HG03442 (cell line): Measurements from ENCODE around the gene CYP4F12.

Experiments used
- ATAC-seq: cut with Tn5 transposase; IDR thresholded peaks from one replicate; pipeline ENCODE4 v1.9.1; 2021; ENCODE audit warnings: mild to moderate bottlenecking, moderate library complexity; ENCODE audit not compliant: unreplicated experiment

The CYP4F12 gene

DNA sequence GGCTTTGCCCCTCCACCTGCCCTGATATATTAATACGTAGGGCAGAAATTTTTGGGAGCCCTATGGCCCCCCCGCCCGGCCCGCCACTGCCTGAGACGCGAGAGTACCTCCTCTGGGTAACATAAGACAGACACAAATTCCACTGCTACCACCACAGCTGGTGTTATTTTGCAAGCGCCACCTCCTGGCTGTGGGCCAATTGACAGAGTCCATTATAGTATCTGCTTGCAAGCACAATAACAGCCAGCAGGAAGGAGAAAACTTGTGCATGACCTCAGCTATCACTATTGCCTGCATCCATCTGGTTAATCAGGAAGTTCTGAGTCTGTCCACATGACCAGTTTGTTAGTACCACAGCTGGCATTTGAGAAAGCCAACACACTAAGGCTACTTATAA lies 29.6 kb downstream of the CYP4F12 start:
- ATAC-seq, result no peak

DNA sequence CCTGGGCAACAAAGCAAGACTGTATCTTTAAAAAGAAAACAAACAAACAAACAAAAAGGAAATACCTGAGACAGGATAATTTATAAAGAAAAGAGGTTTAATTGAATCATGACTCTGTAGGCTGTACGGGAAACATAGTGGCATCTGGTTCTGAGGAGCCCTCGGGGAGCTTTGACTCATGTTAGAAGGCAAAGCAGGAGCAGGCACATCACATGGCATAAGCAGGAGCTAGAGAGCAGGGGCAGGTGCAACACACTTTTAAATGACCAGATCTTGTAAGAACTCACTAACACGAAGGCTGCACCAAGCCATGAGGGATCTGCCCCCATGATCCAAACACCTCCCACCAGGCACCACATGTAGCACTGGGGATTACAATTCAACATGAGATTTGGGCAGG lies 41.8 kb downstream of the CYP4F12 start:
- no peak for ATAC-seq

- no peak for ATAC-seq
Observed at GRCh38 chr19:15715642-15716041, 42.8 kb downstream of the CYP4F12 start.

GRCh38 chr19:15717809-15718208 lies 44.9 kb downstream of the CYP4F12 start:
- no peak for ATAC-seq

- no peak for ATAC-seq
Observed at GRCh38 chr19:15721268-15721667, 48.4 kb downstream of the CYP4F12 start.

DNA sequence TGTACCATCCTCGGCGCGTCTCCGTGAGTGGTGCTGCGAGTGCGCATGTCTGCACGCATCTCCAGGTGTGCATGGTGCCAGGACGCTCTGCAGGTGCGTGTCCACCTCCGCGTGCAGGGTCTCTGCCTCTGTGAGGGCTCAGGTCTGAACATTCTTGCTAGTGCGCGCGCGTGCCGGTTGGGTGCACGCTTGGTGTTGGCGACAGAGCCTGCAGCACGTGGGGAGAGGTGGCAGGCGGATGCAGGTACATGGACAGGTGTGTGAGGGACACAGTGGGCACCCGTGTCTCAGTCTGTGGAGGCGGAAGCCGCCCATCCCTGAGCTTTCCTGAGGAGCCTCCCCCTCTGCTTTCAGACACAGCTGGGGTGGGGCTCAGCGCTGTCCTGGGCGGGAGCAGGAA lies 50.1 kb downstream of the CYP4F12 start:
- no peak for ATAC-seq

DNA sequence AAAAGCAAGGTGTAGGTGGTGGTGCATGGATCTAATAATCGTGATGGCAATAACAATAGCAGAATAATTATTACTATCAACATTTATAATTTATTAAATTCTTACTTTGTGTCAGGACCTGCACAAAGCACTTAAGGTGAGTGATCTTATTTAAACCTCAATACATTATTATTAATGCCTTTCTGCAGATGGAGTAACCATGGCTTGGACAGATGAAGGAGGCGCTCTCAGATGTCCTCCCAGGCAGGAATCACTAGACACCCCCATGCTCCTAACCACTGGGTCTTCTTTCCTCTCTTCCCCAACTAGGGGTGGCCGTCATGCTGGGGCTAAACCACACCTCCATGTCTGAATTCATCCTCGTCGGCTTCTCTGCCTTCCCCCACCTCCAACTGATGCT lies 54.8 kb downstream of the CYP4F12 start, which contains the start of gene OR10H2:
Gene OR10H2 (plus strand): TSS at position 301 of the 400 bp plus-strand sequence. CDS start 20 bp downstream, at position 321.
- no peak for ATAC-seq

- no peak for ATAC-seq
Observed at GRCh38 chr19:15730538-15730937, 57.7 kb downstream of the CYP4F12 start.

DNA sequence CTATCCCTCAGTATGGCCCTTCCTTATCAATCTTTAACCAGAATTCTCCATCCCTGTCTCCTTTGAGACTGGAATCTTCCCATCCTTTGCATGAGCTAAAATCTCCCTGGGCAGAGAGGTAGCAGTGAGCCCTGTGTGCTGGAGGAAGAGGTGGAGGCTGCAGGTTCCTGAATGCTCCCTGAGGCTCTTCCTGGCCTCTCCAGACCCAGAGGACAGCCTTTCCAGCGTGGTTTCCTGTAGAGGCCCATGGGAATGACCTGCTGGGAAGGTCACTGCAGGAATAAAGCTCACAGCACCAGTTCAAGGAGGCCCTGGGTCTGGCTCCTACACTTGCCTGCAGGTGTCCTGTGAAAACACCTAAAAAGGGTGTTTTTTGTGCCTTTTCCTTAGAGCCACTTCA lies 59.5 kb downstream of the CYP4F12 start:
- no peak for ATAC-seq

GRCh38 chr19:15733895-15734294 lies 61.0 kb downstream of the CYP4F12 start:
- no peak for ATAC-seq

DNA sequence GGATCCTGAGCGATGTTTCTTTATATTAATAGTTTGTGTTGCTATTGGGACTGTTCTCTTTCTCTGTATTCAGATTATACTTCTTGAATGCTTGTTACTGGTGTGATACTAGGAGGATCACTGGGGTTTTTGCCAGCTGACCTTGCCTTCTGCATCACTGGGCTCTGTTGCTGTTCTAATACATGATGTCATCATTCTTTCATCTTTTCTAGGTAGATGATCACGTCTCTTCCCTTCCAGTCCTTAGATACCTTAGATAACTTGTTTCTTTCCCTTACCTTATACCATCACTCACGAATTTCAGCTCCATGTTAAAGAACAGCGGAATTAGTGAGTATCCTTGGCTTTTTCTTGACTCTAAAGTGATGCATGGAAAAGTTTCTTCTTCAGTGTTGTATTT lies 64.8 kb downstream of the CYP4F12 start, which contains the start of gene OR10H3:
Gene OR10H3 (plus strand): TSS at position 264 of the 400 bp plus-strand sequence. CDS start 3,408 bp downstream, outside the sequence.
- no peak for ATAC-seq

- ATAC-seq, result no peak
Observed at GRCh38 chr19:15740785-15741184, 67.9 kb downstream of the CYP4F12 start.
